ENCODE data around the gene FAM124B. TPM values are rescaled to one million over a fixed set of nuclear protein-coding genes. Genes with fewer than 3 reads are reported as not detected.

Gene FAM124B
- total and polyA plus RNA-seq, 2 donors (not counting 1 experiment from before 2014, with no cell fraction given): 0.13 to 0.34 TPM

- WGBS (ENCODE audit: insufficient coverage): 98% methylated on average over 4 of the region's 6 CpGs
- TF ChIP-seq EZH2 (IDR thresholded peaks at IDR 0.05; ENCODE audit: borderline replicate concordance, insufficient read depth, low read depth, low read length, poor library complexity, severe bottlenecking) (no peak), CTCF (IDR thresholded peaks at IDR 0.05) (no peak)
- CTCF ChIA-PET: interaction anchor here (0.8 kb wide), 1 partner anchor 66 kb away, joined by 4 read pairs; no protein-coding TSS in a partner anchor
These were observed 30.2 kb upstream of the FAM124B start for GRCh38 chr2:224432003-224432579.

GRCh38 chr2:224429441-224429810, 27.5 kb upstream of the FAM124B start:
- ATAC-seq (ENCODE audit: low read depth): no peak
- no peak for DNase-seq
- intact Hi-C loops (cut with micrococcal nuclease): no loop called here
- ChIA-PET POLR2A (no interaction called here), CTCF (no interaction called here)
- H3K4me3 ChIP-seq (ENCODE audit: control extremely low read depth in 1 of 5, extremely low read depth in 1 of 5, insufficient read depth in 1 of 5, low read depth in 2 of 5, low read length in 4 of 5): no peak overlapping the region
- H3K27me3 Mint-ChIP-seq: peaks cover 9% of the 10 kb centered on the region
- no peaks in the 10 kb centered on the region for H3K27me3 ChIP-seq (replicated peaks in 1 of 4; ENCODE audit: control extremely low read depth in 1 of 4, control insufficient read depth in 3 of 4, insufficient read depth in 4 of 4, low read length in 3 of 4)
- TF ChIP-seq CTCF (IDR thresholded peaks at IDR 0.05) (no peak), EZH2 (IDR thresholded peaks at IDR 0.05; ENCODE audit: borderline replicate concordance, insufficient read depth, low read depth, low read length, poor library complexity, severe bottlenecking) (no peak)
- no peaks in the 10 kb centered on the region for H3K79me2 ChIP-seq (ENCODE audit: control insufficient read depth, insufficient read depth, low read length)
- H3K4me1 ChIP-seq (ENCODE audit: control insufficient read depth in 2 of 2, insufficient read depth in 2 of 2, low read length in 2 of 2): no peaks in the 10 kb centered on the region
- H3K9me3 Mint-ChIP-seq (ENCODE audit: insufficient read depth): no peaks in the 10 kb centered on the region
- H3K4me2 ChIP-seq (replicated peaks; ENCODE audit: low read depth, low read length, poor library complexity, severe bottlenecking): no peak overlapping the region
- H3K9ac ChIP-seq (ENCODE audit: low read length): no peak overlapping the region
- WGBS (ENCODE audit: insufficient coverage): 13% methylated on average over 1 of the region's 2 CpGs
- H4K20me1 ChIP-seq (ENCODE audit: control insufficient read depth, insufficient read depth, low read length, poor library complexity, severe bottlenecking): no peaks in the 10 kb centered on the region
- no peak overlapping the region for H3K27ac Mint-ChIP-seq
- H3K4me3 Mint-ChIP-seq: no peak overlapping the region
- H2AFZ ChIP-seq (ENCODE audit: insufficient read depth, low read depth, low read length, poor library complexity, severe bottlenecking): no peak overlapping the region
- peaks cover 0 to 12% (median 0%) of the 10 kb centered on the region in 3 donors for H3K9me3 ChIP-seq (ENCODE audit: control extremely low read depth in 1 of 3, control insufficient read depth in 2 of 3, insufficient read depth in 1 of 3, low read length in 2 of 3)
- H3K4me1 Mint-ChIP-seq: peaks cover 4% of the 10 kb centered on the region
- H3K36me3 ChIP-seq (replicated peaks in 1 of 2; ENCODE audit: control extremely low read depth in 1 of 2, control insufficient read depth in 1 of 2, extremely low read depth in 1 of 2, insufficient read depth in 2 of 2, low read length in 1 of 2): no peaks in the 10 kb centered on the region
- H3K27ac ChIP-seq (ENCODE audit: low read length in 2 of 2): no peak overlapping the region

More at GRCh38 chr2:224432003-224432579, 30.2 kb upstream of the FAM124B start:
- H3K4me3 Mint-ChIP-seq: no peak overlapping the region
- H3K27ac Mint-ChIP-seq: no peak overlapping the region
- Histone ChIP-seq H3K4me3 (ENCODE audit: control extremely low read depth in 1 of 5, extremely low read depth in 1 of 5, insufficient read depth in 1 of 5, low read depth in 2 of 5, low read length in 4 of 5) (no peak overlapping the region), H3K27ac (ENCODE audit: low read length in 2 of 2) (no peak overlapping the region), H3K9ac (ENCODE audit: low read length) (no peak overlapping the region), H4K20me1 (ENCODE audit: control insufficient read depth, insufficient read depth, low read length, poor library complexity, severe bottlenecking) (no peaks in the 10 kb centered on the region), H3K9me3 (ENCODE audit: control extremely low read depth in 1 of 3, control insufficient read depth in 2 of 3, insufficient read depth in 1 of 3, low read length in 2 of 3) (peaks cover 0 to 14% (median 0%) of the 10 kb centered on the region in 3 donors), H2AFZ (ENCODE audit: insufficient read depth, low read depth, low read length, poor library complexity, severe bottlenecking) (no peak overlapping the region), H3K4me1 (ENCODE audit: control insufficient read depth in 2 of 2, insufficient read depth in 2 of 2, low read length in 2 of 2) (no peaks in the 10 kb centered on the region), H3K27me3 (replicated peaks in 1 of 4; ENCODE audit: control extremely low read depth in 1 of 4, control insufficient read depth in 3 of 4, insufficient read depth in 4 of 4, low read length in 3 of 4) (no peaks in the 10 kb centered on the region), H3K36me3 (replicated peaks in 1 of 2; ENCODE audit: control extremely low read depth in 1 of 2, control insufficient read depth in 1 of 2, extremely low read depth in 1 of 2, insufficient read depth in 2 of 2, low read length in 1 of 2) (no peaks in the 10 kb centered on the region), H3K4me2 (replicated peaks; ENCODE audit: low read depth, low read length, poor library complexity, severe bottlenecking) (no peak overlapping the region), H3K79me2 (ENCODE audit: control insufficient read depth, insufficient read depth, low read length) (no peaks in the 10 kb centered on the region)
- H3K4me1 Mint-ChIP-seq: no peaks in the 10 kb centered on the region
- POLR2A ChIA-PET: no interaction called here
- intact Hi-C loops (cut with micrococcal nuclease): no loop called here
- H3K27me3 Mint-ChIP-seq: peaks cover 12% of the 10 kb centered on the region
- ATAC-seq (ENCODE audit: low read depth) (no peak), DNase-seq (no peak)
- no peaks in the 10 kb centered on the region for H3K9me3 Mint-ChIP-seq (ENCODE audit: insufficient read depth)

Data from B cell (primary cell).